Measurements from ENCODE around the gene GLMN.

DNA sequence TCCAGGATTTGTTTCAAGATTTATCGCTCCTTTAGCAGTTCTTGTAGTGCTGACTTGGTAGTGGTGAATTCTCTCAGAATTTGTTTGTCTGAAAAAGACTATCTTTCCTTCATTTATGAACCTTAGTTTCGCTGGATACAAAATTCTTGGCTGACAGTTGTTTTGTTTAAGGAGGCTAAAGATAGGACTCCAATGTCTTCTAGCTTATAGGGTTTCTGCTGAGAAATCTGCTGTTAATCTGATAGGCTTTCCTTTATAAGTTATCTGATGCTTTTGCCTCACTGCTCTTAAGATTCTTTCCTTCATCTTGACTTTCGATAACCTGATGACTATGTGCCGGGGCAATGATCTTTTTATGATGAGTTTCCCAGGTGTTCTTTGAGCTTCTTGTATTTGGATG is 29.0 kb upstream of the GLMN start:
- TF ChIP-seq, protein P1, sequence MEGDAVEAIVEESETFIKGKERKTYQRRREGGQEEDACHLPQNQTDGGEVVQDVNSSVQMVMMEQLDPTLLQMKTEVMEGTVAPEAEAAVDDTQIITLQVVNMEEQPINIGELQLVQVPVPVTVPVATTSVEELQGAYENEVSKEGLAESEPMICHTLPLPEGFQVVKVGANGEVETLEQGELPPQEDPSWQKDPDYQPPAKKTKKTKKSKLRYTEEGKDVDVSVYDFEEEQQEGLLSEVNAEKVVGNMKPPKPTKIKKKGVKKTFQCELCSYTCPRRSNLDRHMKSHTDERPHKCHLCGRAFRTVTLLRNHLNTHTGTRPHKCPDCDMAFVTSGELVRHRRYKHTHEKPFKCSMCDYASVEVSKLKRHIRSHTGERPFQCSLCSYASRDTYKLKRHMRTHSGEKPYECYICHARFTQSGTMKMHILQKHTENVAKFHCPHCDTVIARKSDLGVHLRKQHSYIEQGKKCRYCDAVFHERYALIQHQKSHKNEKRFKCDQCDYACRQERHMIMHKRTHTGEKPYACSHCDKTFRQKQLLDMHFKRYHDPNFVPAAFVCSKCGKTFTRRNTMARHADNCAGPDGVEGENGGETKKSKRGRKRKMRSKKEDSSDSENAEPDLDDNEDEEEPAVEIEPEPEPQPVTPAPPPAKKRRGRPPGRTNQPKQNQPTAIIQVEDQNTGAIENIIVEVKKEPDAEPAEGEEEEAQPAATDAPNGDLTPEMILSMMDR (conservative IDR thresholded peaks at IDR 0.05): no peak
- TF ChIP-seq ZFX (IDR thresholded peaks at IDR 0.05): no peak
